IPS-20b (cell line): ENCODE measurements around the gene TNP2.

Experiments used
- H3K27ac ChIP-seq: one replicate; pipeline ENCODE4 v1.5.1; 2013; ENCODE audit warnings: low read length
- H3K27me3 ChIP-seq: 2 replicates; pipeline ENCODE4 v1.6.1; 2013; ENCODE audit warnings: mild to moderate bottlenecking, low read length, inconsistent platforms; ENCODE audit not compliant: insufficient read depth
- H3K36me3 ChIP-seq: 2 replicates; pipeline ENCODE4 v1.6.1; 2013; ENCODE audit warnings: low read depth, mild to moderate bottlenecking, inconsistent platforms, low read length, moderate library complexity; ENCODE audit not compliant: insufficient read depth
- H3K4me1 ChIP-seq: 2 replicates; pipeline ENCODE4 v1.6.1; 2013; ENCODE audit warnings: mild to moderate bottlenecking, control low read depth, inconsistent platforms, low read length, moderate library complexity; ENCODE audit not compliant: insufficient read depth
- H3K4me3 ChIP-seq: 2 replicates; pipeline ENCODE4 v1.5.1; 2013; ENCODE audit warnings: mild to moderate bottlenecking, low read length, inconsistent platforms
- H3K9ac ChIP-seq: 2 replicates; pipeline ENCODE4 v1.6.1; 2013; ENCODE audit warnings: low read depth, mild to moderate bottlenecking, inconsistent platforms, low read length, moderate library complexity
- H3K9me3 ChIP-seq: 2 replicates; pipeline ENCODE4 v1.6.1; 2013; ENCODE audit warnings: mild to moderate bottlenecking, low read depth, low read length, inconsistent platforms; ENCODE audit not compliant: insufficient read depth

Gene TNP2

DNA sequence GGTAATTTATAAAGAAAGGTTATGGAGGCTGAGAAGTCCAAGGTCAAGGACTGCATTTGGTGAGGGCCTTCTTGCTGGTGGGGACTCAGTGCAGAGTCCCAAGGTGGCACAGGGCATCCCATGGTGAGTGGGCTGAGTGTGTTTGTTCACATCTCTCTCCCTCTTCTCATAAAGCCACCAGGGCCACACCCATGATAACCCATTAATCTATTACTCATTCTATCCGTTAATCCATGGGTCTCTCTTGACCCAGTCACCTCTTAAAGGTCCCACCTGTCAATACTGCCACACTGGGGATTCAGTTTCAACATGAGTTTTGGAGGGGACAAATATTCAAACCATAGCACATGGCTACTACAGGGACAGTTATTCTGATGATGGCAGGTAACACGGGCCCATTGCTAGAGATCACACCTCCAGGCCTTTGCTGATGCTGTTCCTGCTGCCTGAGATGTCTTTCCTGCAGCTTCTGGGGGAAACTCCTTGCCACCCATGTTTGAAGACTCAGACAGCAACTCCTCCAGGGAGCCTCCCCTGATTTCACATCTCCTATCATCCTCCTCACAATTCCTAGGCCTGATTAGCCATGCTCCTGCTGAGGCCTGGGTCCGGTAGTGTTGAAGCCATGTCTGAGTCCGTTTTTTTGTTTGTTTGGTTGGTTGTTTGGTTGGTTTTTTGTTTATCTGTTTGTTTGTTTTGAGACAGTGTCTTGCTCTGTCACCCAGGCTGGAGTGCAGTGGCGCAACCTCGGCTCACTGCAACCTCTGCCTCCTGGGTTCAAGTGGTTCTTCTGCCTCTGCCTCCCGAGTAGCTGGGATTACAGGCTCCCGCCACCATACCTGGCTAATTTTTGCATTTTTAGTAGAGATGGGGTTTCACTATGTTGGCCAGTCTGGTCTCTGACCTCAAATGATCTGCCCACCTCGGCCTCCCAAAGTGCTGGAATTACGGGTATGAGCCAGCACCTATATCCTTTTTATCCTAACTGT is 29.2 kb downstream of the TNP2 start:
- H3K9ac ChIP-seq, result no peak overlapping the region
- no peak overlapping the region for H3K4me3 ChIP-seq
- H3K27ac ChIP-seq, result no peak overlapping the region
- H3K27me3 ChIP-seq, result no peaks in the 10 kb centered on the region
- H3K9me3 ChIP-seq, result no peaks in the 10 kb centered on the region
- no peaks in the 10 kb centered on the region for H3K36me3 ChIP-seq
- no peaks in the 10 kb centered on the region for H3K4me1 ChIP-seq

DNA sequence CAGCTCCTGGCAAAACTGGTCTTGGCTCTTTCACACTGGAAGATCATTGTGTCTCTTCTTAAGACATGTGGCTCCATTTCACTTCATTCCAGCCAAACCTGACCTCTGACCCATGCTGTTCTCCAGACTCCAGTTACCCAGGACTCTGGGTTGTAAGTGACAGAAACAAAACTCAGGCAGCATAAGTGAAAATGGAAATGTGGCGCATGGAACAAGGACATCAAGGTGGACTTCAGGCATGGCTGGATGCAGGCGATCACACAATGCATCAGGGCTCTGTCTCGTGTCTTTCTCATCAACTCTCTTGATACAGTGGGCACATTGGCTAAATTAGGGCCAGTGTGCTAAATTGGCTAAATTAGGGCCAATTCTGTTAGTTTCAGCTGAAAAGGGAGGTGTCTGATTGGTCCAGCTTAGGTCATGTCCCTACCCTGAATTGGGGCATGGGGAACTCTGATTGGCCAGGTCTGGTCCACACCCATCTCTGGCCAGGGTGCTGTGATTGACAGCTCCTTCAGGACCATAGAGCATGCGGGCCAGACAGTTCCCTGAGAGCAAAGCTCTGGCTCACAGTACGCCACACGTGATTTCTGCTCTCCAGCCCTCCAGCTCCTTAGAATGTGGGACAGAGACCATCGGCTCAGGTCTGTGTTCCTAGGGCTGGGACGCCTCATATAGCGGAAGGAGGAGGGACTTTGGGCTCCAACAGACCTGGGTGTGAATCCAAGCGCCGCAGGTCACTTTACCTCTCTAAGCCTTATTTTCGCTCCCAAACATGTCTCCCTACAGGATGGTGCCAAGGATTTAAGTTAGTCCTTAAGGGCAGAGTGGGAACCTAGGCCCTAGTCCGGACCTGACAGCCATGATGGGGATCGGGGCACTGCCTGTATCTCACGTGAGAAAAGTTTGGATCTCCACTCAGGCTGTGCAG is 30.6 kb downstream of the TNP2 start:
- H3K9me3 ChIP-seq, result no peaks in the 10 kb centered on the region
- H3K4me3 ChIP-seq, result no peak overlapping the region
- H3K27ac ChIP-seq, result no peak overlapping the region
- no peaks in the 10 kb centered on the region for H3K36me3 ChIP-seq
- H3K9ac ChIP-seq, result no peak overlapping the region
- H3K27me3 ChIP-seq, result no peaks in the 10 kb centered on the region
- no peaks in the 10 kb centered on the region for H3K4me1 ChIP-seq

DNA sequence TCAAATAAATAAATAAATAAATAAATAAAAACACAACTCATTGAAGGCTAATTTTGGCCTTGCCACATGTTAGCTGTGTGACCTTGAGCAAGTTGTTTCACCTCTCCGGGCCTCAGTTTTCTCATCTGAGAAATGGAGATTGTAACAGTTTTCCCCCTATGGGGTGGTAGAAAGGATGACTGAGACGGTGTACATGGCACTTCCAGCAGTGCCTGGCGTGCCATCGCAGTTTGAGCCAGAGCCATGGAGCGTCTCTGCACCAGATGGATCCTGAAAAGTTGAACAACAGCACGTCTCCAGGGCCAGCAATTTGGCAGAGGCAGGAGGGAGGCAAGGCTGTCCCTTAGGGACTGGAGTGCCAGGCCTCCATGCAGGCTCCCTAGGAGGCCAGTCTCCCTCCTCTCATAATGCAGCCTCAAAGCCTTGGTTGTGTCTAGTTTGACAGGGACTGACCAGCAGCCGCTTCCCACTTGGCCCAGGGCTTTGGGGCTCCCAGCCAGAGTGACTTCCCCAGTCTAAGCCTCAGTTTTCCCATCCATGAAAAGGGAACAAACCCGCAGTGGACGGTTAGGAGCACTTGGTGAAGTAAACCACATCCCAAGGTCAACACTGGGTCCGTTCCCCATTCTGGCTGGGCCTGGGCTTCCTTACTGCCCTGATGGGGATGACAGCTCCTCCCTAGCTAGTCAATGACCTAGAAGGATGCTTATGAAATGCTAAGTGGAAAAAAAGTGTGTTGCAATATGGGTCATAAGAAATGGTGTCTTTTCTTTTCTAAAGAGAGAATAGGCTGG is 32.5 kb downstream of the TNP2 start:
- H3K36me3 ChIP-seq, result no peaks in the 10 kb centered on the region
- H3K9me3 ChIP-seq, result no peaks in the 10 kb centered on the region
- H3K4me3 ChIP-seq, result no peak overlapping the region
- no peaks in the 10 kb centered on the region; the same call in 1 of the 2 replicates for H3K4me1 ChIP-seq
- H3K27ac ChIP-seq, result no peak overlapping the region
- H3K9ac ChIP-seq, result no peak overlapping the region
- H3K27me3 ChIP-seq, result no peaks in the 10 kb centered on the region

DNA sequence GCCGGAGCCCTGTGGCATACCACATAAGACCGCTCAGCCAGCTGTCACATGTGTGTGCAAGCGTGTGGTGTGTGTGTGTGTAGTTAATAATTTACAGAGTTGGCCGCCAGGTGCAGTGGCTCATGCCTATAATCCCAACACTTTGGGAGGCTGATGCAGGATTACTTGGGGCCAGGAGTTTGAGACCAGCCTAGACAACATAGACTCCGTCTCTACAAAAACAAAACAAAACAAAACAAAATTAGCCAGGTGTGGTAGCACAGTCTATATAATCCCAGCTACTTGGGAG is 33.5 kb downstream of the TNP2 start:
- no peaks in the 10 kb centered on the region for H3K36me3 ChIP-seq
- H3K9me3 ChIP-seq, result no peaks in the 10 kb centered on the region
- no peaks in the 10 kb centered on the region; the same call in 1 of the 2 replicates for H3K4me1 ChIP-seq
- H3K4me3 ChIP-seq, result no peak overlapping the region
- no peak overlapping the region for H3K27ac ChIP-seq
- no peak overlapping the region for H3K9ac ChIP-seq
- H3K27me3 ChIP-seq, result no peaks in the 10 kb centered on the region

DNA sequence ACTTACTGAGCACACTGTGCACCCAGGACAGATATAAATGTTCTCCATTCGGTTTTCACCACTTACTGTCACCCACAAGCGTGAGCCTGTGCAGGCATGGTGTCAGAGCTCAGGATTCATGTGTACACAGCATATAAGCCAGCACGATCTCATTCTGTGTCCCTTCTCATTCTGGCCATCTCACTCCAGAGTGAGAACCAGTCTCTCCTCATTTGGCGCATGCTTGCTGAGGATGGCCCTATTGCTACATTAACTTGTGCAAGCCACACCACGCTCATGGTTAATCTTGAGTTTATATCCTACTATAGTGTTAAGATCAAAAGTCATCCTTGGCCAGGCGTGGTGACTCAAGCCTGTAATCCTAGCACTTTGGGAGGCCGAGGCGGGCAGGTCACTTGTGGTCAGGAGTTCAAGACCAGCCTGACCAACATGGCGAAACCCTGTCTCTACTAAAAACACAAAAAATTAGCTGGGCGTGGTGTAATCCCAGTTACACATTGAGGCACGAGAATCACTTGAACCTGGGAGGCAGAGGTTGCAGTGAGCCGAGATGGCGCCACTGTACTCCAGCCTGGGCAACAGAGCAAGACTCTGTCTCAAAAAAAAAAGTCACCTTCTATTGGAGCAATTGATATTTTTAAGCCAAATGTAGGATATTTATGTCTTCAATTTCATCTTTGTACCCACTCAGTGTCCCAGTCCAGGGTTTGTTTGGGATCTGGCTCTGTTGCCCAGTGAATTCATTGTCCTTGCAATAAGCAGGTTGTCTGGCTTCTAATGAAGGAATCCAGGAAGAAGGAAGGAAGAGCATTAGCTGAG is 34.0 kb downstream of the TNP2 start:
- H3K4me3 ChIP-seq, result no peak overlapping the region
- no peak overlapping the region for H3K27ac ChIP-seq
- H3K9ac ChIP-seq, result no peak overlapping the region
- no peaks in the 10 kb centered on the region for H3K27me3 ChIP-seq
- H3K9me3 ChIP-seq, result no peaks in the 10 kb centered on the region
- no peaks in the 10 kb centered on the region for H3K36me3 ChIP-seq
- H3K4me1 ChIP-seq, result no peaks in the 10 kb centered on the region; the same call in 1 of the 2 replicates

DNA sequence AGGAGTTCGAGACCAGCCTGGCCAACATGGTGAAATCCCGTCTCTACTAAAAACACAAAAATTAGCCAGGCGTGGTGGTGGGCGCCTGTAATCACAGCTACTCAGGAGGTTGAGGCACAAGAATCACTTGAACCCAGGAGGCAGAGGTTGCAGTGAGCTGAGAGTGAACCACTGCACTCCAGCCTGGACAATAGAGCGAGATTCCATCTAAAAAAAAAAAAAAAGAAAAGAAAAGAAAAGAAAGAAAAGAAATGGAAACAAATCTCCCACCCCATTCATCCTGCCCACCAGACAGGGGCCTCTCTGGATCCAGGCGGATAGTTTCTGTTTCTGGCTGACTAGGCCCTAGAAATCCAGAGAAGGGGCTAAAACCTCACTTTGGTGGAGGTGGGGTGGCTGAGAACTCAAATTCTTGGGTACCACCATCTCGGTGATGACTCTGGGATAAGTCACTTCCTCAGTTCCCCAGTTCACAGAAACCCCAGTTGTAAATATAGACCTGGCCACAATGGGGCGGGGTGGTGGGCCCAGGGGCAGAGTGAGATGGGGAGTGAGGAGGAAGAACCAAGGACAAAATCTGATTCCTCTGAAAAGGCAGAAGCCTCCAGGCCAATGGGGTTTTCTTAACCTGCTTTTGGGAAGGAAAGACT is 35.3 kb downstream of the TNP2 start:
- no peak overlapping the region for H3K9ac ChIP-seq
- H3K36me3 ChIP-seq, result no peaks in the 10 kb centered on the region
- H3K4me1 ChIP-seq, result no peaks in the 10 kb centered on the region; the same call in 1 of the 2 replicates
- H3K27ac ChIP-seq, result no peak overlapping the region
- H3K4me3 ChIP-seq, result no peak overlapping the region
- H3K9me3 ChIP-seq, result no peaks in the 10 kb centered on the region
- no peaks in the 10 kb centered on the region for H3K27me3 ChIP-seq

GRCh38 chr16:11232852-11233726 is 36.0 kb downstream of the TNP2 start:
- Histone ChIP-seq H3K9ac (no peak overlapping the region), H3K4me1 (no peaks in the 10 kb centered on the region; the same call in 1 of the 2 replicates), H3K27ac (no peak overlapping the region), H3K9me3 (no peaks in the 10 kb centered on the region), H3K36me3 (no peaks in the 10 kb centered on the region), H3K4me3 (no peak overlapping the region), H3K27me3 (no peaks in the 10 kb centered on the region)

DNA sequence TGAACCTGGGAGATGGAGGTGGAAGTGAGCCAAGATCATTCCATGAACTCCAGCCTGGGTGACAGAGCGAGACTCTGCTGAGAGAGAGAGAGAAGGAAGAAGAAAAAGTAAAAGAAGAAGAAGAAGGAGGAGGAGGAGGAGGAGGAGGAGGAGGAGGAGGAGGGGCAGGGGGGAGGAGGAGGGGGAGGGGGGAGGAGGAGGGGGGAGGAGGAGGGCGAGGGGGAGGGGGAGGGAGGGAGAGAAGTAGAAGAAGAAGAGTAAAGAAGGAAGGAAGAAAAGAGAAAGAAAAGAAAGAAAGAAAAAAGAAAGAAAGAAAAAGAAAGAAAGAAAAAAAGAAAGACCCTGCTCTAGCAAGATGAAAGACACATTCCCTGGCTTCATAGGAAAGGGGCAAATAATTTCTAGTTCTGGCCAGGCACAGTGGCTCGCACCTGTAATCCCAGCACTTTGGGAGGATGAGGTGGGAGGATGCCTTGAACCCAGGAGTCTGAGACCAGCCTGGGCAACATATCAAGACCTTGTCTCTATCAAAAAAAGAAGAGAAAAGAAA is 36.7 kb downstream of the TNP2 start:
- Histone ChIP-seq H3K4me3 (no peak overlapping the region), H3K27ac (no peak overlapping the region), H3K9ac (no peak overlapping the region), H3K27me3 (no peaks in the 10 kb centered on the region), H3K9me3 (no peaks in the 10 kb centered on the region), H3K36me3 (no peaks in the 10 kb centered on the region), H3K4me1 (no peaks in the 10 kb centered on the region; the same call in 1 of the 2 replicates)

DNA sequence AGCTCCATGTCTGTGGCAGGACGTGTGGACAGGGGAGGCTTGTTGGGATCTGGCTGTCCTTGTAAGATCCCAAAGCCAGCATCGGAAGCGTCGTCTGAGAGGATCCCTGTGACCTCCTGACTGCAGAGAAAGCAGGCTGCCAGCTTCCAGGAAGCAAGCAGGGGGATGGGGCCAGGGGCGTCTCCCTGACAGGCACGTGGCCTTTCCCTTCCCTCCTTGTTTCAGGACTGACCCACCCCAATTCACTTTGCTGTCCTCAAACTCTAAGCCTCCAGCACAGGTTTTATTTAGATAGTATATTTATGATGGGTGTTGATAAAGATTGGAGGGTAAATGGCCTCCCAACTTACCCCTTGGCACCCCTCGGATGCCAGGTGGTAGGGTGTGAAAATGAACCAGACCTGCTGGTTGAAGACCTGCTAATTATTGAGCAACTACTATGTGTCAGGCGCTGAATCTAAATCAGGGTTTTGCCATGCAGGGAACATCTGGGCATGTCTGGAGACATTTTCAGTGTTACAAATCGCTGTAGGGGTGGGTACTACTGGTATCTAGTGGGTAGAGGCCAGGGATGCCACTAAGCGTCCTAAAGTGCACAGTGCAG is 37.7 kb downstream of the TNP2 start:
- H3K36me3 ChIP-seq, result no peaks in the 10 kb centered on the region
- H3K9me3 ChIP-seq, result no peaks in the 10 kb centered on the region
- H3K27ac ChIP-seq, result no peak overlapping the region
- H3K9ac ChIP-seq, result no peak overlapping the region
- no peak overlapping the region for H3K4me3 ChIP-seq
- H3K27me3 ChIP-seq, result no peaks in the 10 kb centered on the region
- no peaks in the 10 kb centered on the region; the same call in 1 of the 2 replicates for H3K4me1 ChIP-seq
